CD14-positive monocyte (primary cell): Measurements from ENCODE around the gene C1QA. TPM values are rescaled to one million over a fixed set of nuclear protein-coding genes. Genes with fewer than 3 reads are reported as not detected.

Experiments
- DNase-seq, 3 donors: peaks; one replicate each; pipeline ENCODE4 v3.0.0-alpha.2; 2011 to 2022
- H2AFZ ChIP-seq: 2 replicates; pipeline ENCODE4 v1.6.0; 2012; ENCODE audit warnings: mild to moderate bottlenecking, low read depth, low read length, inconsistent platforms; ENCODE audit not compliant: insufficient read depth, poor library complexity, severe bottlenecking
- H3K27ac ChIP-seq, 2 donors: 1 replicate in 1 of 2; 2 replicates in 1 of 2; pipeline ENCODE4 v1.5.1; 2012 to 2013; ENCODE audit warnings: low read length in 2 of 2, control low read depth in 1 of 2, inconsistent platforms in 1 of 2, low read depth in 1 of 2, mild to moderate bottlenecking in 1 of 2
- H3K27me3 ChIP-seq, 2 donors: one replicate each; pipeline versions ENCODE4 v1.6.0 to v1.6.1; 2011 to 2013; ENCODE audit warnings: low read length in 2 of 2; ENCODE audit not compliant: control insufficient read depth in 2 of 2, insufficient read depth in 2 of 2
- H3K36me3 ChIP-seq, 2 donors: replicated peaks in 1 of 2; 1 replicate in 1 of 2; 2 replicates in 1 of 2; pipeline versions ENCODE4 v1.5.1 to v1.6.1; 2012 to 2013; ENCODE audit warnings: low read length in 2 of 2, control low read depth in 1 of 2, inconsistent platforms in 1 of 2, mild to moderate bottlenecking in 1 of 2; ENCODE audit not compliant: insufficient read depth in 2 of 2, control insufficient read depth in 1 of 2
- H3K4me1 ChIP-seq, 2 donors: 1 replicate in 1 of 2; 2 replicates in 1 of 2; pipeline versions ENCODE4 v1.5.1 to v1.6.1; 2012 to 2013; ENCODE audit warnings: low read length in 2 of 2, control low read depth in 1 of 2, inconsistent platforms in 1 of 2, mild to moderate bottlenecking in 1 of 2, moderate library complexity in 1 of 2; ENCODE audit not compliant: insufficient read depth in 2 of 2, control insufficient read depth in 1 of 2
- H3K4me2 ChIP-seq: replicated peaks from 2 replicates; pipeline ENCODE3; 2012; ENCODE audit warnings: low read length, moderate library complexity, mild to moderate bottlenecking; ENCODE audit not compliant: poor library complexity, severe bottlenecking; ENCODE audit errors: extremely low read depth
- H3K4me3 ChIP-seq, 3 experiments: fragments of 200-600 bp in 1 of 3; sonication (generic) in 1 of 3; replicated peaks in 1 of 3; 1 replicate in 2 of 3; 2 replicates in 1 of 3; pipeline ENCODE4 v1.5.1; 2011 to 2013; ENCODE audit warnings: low read length in 3 of 3, mild to moderate bottlenecking in 3 of 3, control low read depth in 2 of 3, low read depth in 2 of 3, inconsistent platforms in 1 of 3, moderate library complexity in 1 of 3
- H3K79me2 ChIP-seq: 2 replicates; pipeline ENCODE4 v1.6.0; 2012; ENCODE audit warnings: mild to moderate bottlenecking, control low read depth, inconsistent platforms, low read length, moderate library complexity; ENCODE audit not compliant: insufficient read depth
- H3K9ac ChIP-seq: 2 replicates; pipeline ENCODE4 v1.6.0; 2017; ENCODE audit warnings: low read length, mild to moderate bottlenecking; ENCODE audit not compliant: insufficient read depth, poor library complexity, severe bottlenecking
- H3K9me3 ChIP-seq, 2 donors: replicated peaks in 1 of 2; 1 replicate in 1 of 2; 2 replicates in 1 of 2; pipeline versions ENCODE4 v1.5.1 to v1.6.1; 2012 to 2013; ENCODE audit warnings: low read length in 2 of 2, control low read depth in 1 of 2; ENCODE audit not compliant: control insufficient read depth in 1 of 2, insufficient read depth in 1 of 2
- H4K20me1 ChIP-seq: 2 replicates; pipeline ENCODE4 v1.6.0; 2012; ENCODE audit warnings: mild to moderate bottlenecking, low read length, control low read depth, moderate library complexity; ENCODE audit not compliant: insufficient read depth
- H3K27ac Mint-ChIP-seq, 7 donors: one replicate each; pipeline ENCODE4 v1.8.0; 2020; ENCODE audit warnings: mild to moderate bottlenecking in 7 of 7, mixed read lengths in 7 of 7, moderate library complexity in 6 of 7, inconsistent platforms in 2 of 7
- H3K27me3 Mint-ChIP-seq, 3 donors: one replicate each; pipeline ENCODE4 v1.8.0; 2021 to 2022; ENCODE audit warnings: low read depth in 3 of 3, mild to moderate bottlenecking in 3 of 3, mixed read lengths in 3 of 3, moderate library complexity in 3 of 3, inconsistent platforms in 1 of 3
- H3K36me3 Mint-ChIP-seq, 2 donors: one replicate each; pipeline ENCODE4 v1.8.0; 2020; ENCODE audit warnings: mixed read lengths in 2 of 2, inconsistent platforms in 1 of 2, mild to moderate bottlenecking in 1 of 2
- H3K4me1 Mint-ChIP-seq: one replicate; pipeline ENCODE4 v1.8.0; 2020; ENCODE audit warnings: mild to moderate bottlenecking, mixed read lengths
- H3K4me3 Mint-ChIP-seq, 2 donors: one replicate each; pipeline ENCODE4 v1.8.0; 2020; ENCODE audit warnings: mild to moderate bottlenecking in 2 of 2, mixed read lengths in 2 of 2, moderate library complexity in 1 of 2
- H3K9me3 Mint-ChIP-seq, 7 donors: one replicate each; pipeline ENCODE4 v1.8.0; 2020 to 2022; ENCODE audit warnings: mixed read lengths in 7 of 7, mild to moderate bottlenecking in 6 of 7, moderate library complexity in 6 of 7, inconsistent platforms in 2 of 7
- CTCF ChIP-seq: fragments of 200-600 bp; IDR thresholded peaks from one replicate; pipeline ENCODE4 v1.8.0; 2022; ENCODE audit warnings: antibody characterized with exemption, mild to moderate bottlenecking
- WGBS: methylation state at CpG from one replicate; pipeline ENCODE4 v1.1.5; 2013; ENCODE audit warnings: missing lambda C conversion rate; ENCODE audit not compliant: insufficient coverage; 5-methylcytosine and 5-hydroxymethylcytosine counted together
- intact Hi-C, 2 donors: fragments of 100-400 bp; cut with micrococcal nuclease; formaldehyde crosslinking; loops; one replicate each; pipeline versions ENCODE4 v1.15.0 to v1.15.1; 2023
- polyA plus RNA-seq, 3 donors: library from polyadenylated mRNA; depleted of rRNA in 1 of 3; unstranded in 2 of 3; stranded (reverse) in 1 of 3; fragments of 300-500 nt in 2 of 3; fragments of >200 nt in 1 of 3; fragmentation: Illumina TruSeq in 2 of 3; gene quantifications; 1 replicate in 2 of 3; 2 replicates in 1 of 3; pipeline ENCODE4 v1.2.3, GENCODE V29; 2012 to 2021

Gene C1QA
- polyA plus RNA-seq, 3 donors = 14.5 to 19.6 (median 16.3) TPM

GRCh38 chr1:22628698-22629444 is 7.6 kb upstream of the C1QA start:
- 11% methylated on average over 4 of the region's 11 CpGs for WGBS
- Histone ChIP-seq H3K9ac (no peak overlapping the region), H3K27me3 (peaks cover 0 to 16% of the 10 kb centered on the region in 2 donors), H3K4me3 (no peak overlapping the region), H3K79me2 (no peaks in the 10 kb centered on the region), H4K20me1 (no peaks in the 10 kb centered on the region), H3K9me3 (no peaks in the 10 kb centered on the region), H3K27ac (no peak overlapping the region), H3K4me2 (no peak overlapping the region), H3K4me1 (no peaks in the 10 kb centered on the region), H2AFZ (no peak overlapping the region), H3K36me3 (no peaks in the 10 kb centered on the region)
- Mint-ChIP-seq H3K27ac (no peak overlapping the region), H3K4me1 (no peaks in the 10 kb centered on the region), H3K9me3 (no peaks in the 10 kb centered on the region), H3K36me3 (no peaks in the 10 kb centered on the region), H3K4me3 (no peak overlapping the region), H3K27me3 (peaks cover 29 to 48% (median 30%) of the 10 kb centered on the region in 3 donors)
- intact Hi-C loops = no loop called here
- no peak for TF ChIP-seq CTCF
- DNase-seq = no peak

GRCh38 chr1:22629886-22630285 is 6.5 kb upstream of the C1QA start:
- Histone ChIP-seq H3K9ac (no peak overlapping the region), H3K4me3 (no peak overlapping the region), H3K4me2 (no peak overlapping the region), H3K27me3 (peaks cover 0 to 16% of the 10 kb centered on the region in 2 donors), H3K79me2 (no peaks in the 10 kb centered on the region), H2AFZ (no peak overlapping the region), H3K4me1 (no peaks in the 10 kb centered on the region), H3K36me3 (no peaks in the 10 kb centered on the region), H3K27ac (no peak overlapping the region), H3K9me3 (peaks cover 0 to 5% of the 10 kb centered on the region in 2 donors), H4K20me1 (no peaks in the 10 kb centered on the region)
- intact Hi-C loops = no loop called here
- WGBS = 38% methylated on average over 1 of the region's 2 CpGs
- Mint-ChIP-seq H3K27me3 (peaks cover 29 to 49% (median 30%) of the 10 kb centered on the region in 3 donors), H3K9me3 (peaks cover 0 to 4% (median 0%) of the 10 kb centered on the region in 7 donors), H3K27ac (no peak overlapping the region), H3K4me3 (peak overlapping the region in 1 of 2 donors; percentile 18), H3K36me3 (no peaks in the 10 kb centered on the region), H3K4me1 (no peaks in the 10 kb centered on the region)
- no peak for TF ChIP-seq CTCF
- no peak for DNase-seq
